ENCODE measurements around the gene AWAT2. TPM values are rescaled to one million over a fixed set of nuclear protein-coding genes. Genes with fewer than 3 reads are reported as not detected.

The AWAT2 gene
- total and polyA plus RNA-seq, 10 of the 15 experiments (the other 5 are each of a cell fraction or from before 2014, with no cell fraction given), result not detected

DNA sequence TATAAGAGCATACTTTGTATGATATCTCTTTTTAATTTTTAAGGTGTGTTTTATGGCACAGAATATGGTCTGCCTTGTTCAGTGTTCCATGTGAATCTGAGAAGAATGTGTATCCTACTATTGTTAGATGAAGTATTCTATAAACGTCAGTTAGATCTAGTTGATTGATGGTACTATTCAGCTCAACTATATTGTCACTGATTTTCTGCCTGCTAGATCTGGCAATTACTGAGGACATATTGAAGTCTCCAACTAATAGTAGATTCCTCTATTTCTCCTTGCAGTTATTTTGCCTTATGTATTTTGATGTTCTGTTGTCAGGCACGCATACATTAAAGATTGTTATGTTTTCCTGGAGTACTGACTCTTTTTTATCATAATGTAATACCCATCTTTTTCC, 39.8 kb downstream of the AWAT2 start (continued):
- TF ChIP-seq EZH2 (IDR thresholded peaks at IDR 0.05; ENCODE audit: borderline replicate concordance, control insufficient read depth, low read depth, low read length) (no peak), CBX3 (IDR thresholded peaks at IDR 0.05; ENCODE audit: borderline replicate concordance, low read depth) (no peak), GATAD2B (conservative IDR thresholded peaks at IDR 0.05; ENCODE audit: low read depth) (no peak)

DNA sequence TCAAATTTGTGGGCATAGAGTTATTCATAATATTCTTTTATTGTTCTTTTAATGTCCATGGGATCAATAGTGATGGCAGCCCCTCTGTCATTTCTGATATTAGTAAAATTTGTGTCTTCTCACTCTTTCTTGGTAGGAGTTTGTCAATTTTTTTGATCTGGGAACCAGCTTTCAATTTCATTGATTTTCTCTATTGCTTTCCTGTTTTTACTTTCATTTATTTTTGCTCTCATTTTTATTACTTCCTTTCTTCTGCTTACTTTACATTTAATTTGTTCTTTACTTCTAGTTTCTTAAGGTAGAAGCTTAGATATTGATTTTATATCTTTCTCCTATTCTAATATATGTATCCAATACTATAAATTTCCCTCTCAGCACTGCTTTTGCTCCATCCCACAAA, 40.7 kb downstream of the AWAT2 start:
- Histone ChIP-seq H3K9ac (ENCODE audit: control insufficient read depth, insufficient read depth, low read length) (no peak overlapping the region), H2AFZ (ENCODE audit: control insufficient read depth, low read depth, low read length) (no peak overlapping the region), H3K4me1 (ENCODE audit: control insufficient read depth, insufficient read depth, low read length) (no peaks in the 10 kb centered on the region), H3K79me2 (ENCODE audit: control insufficient read depth, insufficient read depth, low read length) (no peaks in the 10 kb centered on the region), H3K9me3 (replicated peaks; ENCODE audit: control insufficient read depth, insufficient read depth, low read length) (no peaks in the 10 kb centered on the region), H3K4me2 (ENCODE audit: control insufficient read depth, insufficient read depth) (no peak overlapping the region), H3K27me3 (replicated peaks in 1 of 2; ENCODE audit: control insufficient read depth in 2 of 2, insufficient read depth in 2 of 2, low read length in 1 of 2) (no peaks in the 10 kb centered on the region), H3K27ac (ENCODE audit: control insufficient read depth, insufficient read depth) (no peak overlapping the region), H3K36me3 (ENCODE audit: control insufficient read depth in 2 of 2, insufficient read depth in 2 of 2, low read length in 1 of 2) (no peaks in the 10 kb centered on the region), H3K4me3 (no peak overlapping the region), H4K20me1 (ENCODE audit: control insufficient read depth, insufficient read depth) (no peaks in the 10 kb centered on the region)
- FAIRE-seq (no peak), ATAC-seq (no peak), DNase-seq (ENCODE audit: low read depth, low spot score) (no peak)
- BruUV-seq (replicated peaks), result no TSS peak
- TF ChIP-seq POU2F2 (IDR thresholded peaks at IDR 0.05; ENCODE audit: borderline replicate concordance, low read depth, low read length), result no peak
- no peak for TF ChIP-seq POLR2AphosphoS2 (IDR thresholded peaks at IDR 0.05; ENCODE audit: low read depth, low read length)
- no peak for TF ChIP-seq ZSCAN29 (IDR thresholded peaks at IDR 0.05)
- TF ChIP-seq, protein P1, sequence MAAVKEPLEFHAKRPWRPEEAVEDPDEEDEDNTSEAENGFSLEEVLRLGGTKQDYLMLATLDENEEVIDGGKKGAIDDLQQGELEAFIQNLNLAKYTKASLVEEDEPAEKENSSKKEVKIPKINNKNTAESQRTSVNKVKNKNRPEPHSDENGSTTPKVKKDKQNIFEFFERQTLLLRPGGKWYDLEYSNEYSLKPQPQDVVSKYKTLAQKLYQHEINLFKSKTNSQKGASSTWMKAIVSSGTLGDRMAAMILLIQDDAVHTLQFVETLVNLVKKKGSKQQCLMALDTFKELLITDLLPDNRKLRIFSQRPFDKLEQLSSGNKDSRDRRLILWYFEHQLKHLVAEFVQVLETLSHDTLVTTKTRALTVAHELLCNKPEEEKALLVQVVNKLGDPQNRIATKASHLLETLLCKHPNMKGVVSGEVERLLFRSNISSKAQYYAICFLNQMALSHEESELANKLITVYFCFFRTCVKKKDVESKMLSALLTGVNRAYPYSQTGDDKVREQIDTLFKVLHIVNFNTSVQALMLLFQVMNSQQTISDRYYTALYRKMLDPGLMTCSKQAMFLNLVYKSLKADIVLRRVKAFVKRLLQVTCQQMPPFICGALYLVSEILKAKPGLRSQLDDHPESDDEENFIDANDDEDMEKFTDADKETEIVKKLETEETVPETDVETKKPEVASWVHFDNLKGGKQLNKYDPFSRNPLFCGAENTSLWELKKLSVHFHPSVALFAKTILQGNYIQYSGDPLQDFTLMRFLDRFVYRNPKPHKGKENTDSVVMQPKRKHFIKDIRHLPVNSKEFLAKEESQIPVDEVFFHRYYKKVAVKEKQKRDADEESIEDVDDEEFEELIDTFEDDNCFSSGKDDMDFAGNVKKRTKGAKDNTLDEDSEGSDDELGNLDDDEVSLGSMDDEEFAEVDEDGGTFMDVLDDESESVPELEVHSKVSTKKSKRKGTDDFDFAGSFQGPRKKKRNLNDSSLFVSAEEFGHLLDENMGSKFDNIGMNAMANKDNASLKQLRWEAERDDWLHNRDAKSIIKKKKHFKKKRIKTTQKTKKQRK (IDR thresholded peaks at IDR 0.05; ENCODE audit: low read depth, low read length), result no peak
- no peak for TF ChIP-seq EED (IDR thresholded peaks at IDR 0.05; ENCODE audit: low read depth)
- TF ChIP-seq, protein P2, sequence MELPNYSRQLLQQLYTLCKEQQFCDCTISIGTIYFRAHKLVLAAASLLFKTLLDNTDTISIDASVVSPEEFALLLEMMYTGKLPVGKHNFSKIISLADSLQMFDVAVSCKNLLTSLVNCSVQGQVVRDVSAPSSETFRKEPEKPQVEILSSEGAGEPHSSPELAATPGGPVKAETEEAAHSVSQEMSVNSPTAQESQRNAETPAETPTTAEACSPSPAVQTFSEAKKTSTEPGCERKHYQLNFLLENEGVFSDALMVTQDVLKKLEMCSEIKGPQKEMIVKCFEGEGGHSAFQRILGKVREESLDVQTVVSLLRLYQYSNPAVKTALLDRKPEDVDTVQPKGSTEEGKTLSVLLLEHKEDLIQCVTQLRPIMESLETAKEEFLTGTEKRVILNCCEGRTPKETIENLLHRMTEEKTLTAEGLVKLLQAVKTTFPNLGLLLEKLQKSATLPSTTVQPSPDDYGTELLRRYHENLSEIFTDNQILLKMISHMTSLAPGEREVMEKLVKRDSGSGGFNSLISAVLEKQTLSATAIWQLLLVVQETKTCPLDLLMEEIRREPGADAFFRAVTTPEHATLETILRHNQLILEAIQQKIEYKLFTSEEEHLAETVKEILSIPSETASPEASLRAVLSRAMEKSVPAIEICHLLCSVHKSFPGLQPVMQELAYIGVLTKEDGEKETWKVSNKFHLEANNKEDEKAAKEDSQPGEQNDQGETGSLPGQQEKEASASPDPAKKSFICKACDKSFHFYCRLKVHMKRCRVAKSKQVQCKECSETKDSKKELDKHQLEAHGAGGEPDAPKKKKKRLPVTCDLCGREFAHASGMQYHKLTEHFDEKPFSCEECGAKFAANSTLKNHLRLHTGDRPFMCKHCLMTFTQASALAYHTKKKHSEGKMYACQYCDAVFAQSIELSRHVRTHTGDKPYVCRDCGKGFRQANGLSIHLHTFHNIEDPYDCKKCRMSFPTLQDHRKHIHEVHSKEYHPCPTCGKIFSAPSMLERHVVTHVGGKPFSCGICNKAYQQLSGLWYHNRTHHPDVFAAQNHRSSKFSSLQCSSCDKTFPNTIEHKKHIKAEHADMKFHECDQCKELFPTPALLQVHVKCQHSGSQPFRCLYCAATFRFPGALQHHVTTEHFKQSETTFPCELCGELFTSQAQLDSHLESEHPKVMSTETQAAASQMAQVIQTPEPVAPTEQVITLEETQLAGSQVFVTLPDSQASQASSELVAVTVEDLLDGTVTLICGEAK (IDR thresholded peaks at IDR 0.05; ENCODE audit: borderline replicate concordance), result no peak
- ChIA-PET SMC1A (ENCODE audit: uncharacterized antibody, unreplicated experiment) (no interaction called here), POLR2A (no interaction called here), RAD21 (ENCODE audit: unreplicated experiment) (no interaction called here), CTCF (no interaction called here)
- intact Hi-C loops (cut with micrococcal nuclease; ENCODE audit: unreplicated experiment), result no loop called here
- in situ Hi-C loops (cut with MboI), result no loop called here
